Tibial nerve (tissue), 4 donors: Measurements from ENCODE around the gene HTR2C.

Experiments
- EP300 ChIP-seq, 2 donors: sonication (generic); formaldehyde crosslinking; IDR thresholded peaks; one replicate each; pipeline ENCODE4 v1.6.1; 2017; ENCODE audit warnings: antibody characterized with exemption in 2 of 2, mild to moderate bottlenecking in 1 of 2
- POLR2A ChIP-seq, 2 donors: fragments of 450-650 bp; IDR thresholded peaks; one replicate each; pipeline ENCODE4 v1.6.1; 2017; ENCODE audit warnings: antibody characterized with exemption in 2 of 2, mild to moderate bottlenecking in 2 of 2, moderate library complexity in 2 of 2
- TF ChIP-seq, protein P1 (sequence below), 5 experiments: fragments of 200-600 bp in 3 of 5; fragments of 450-650 bp in 2 of 5; sonication (generic) in 3 of 5; IDR thresholded peaks; one replicate each; pipeline ENCODE4 v1.5.1; 2016 to 2019; ENCODE audit warnings: antibody characterized with exemption in 5 of 5, mild to moderate bottlenecking in 3 of 5, moderate library complexity in 2 of 5

- TF ChIP-seq, protein P1, sequence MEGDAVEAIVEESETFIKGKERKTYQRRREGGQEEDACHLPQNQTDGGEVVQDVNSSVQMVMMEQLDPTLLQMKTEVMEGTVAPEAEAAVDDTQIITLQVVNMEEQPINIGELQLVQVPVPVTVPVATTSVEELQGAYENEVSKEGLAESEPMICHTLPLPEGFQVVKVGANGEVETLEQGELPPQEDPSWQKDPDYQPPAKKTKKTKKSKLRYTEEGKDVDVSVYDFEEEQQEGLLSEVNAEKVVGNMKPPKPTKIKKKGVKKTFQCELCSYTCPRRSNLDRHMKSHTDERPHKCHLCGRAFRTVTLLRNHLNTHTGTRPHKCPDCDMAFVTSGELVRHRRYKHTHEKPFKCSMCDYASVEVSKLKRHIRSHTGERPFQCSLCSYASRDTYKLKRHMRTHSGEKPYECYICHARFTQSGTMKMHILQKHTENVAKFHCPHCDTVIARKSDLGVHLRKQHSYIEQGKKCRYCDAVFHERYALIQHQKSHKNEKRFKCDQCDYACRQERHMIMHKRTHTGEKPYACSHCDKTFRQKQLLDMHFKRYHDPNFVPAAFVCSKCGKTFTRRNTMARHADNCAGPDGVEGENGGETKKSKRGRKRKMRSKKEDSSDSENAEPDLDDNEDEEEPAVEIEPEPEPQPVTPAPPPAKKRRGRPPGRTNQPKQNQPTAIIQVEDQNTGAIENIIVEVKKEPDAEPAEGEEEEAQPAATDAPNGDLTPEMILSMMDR (IDR thresholded peaks at IDR 0.05) = no peak
- no peak for TF ChIP-seq EP300 (IDR thresholded peaks at IDR 0.05)
- no peak for TF ChIP-seq POLR2A (IDR thresholded peaks at IDR 0.05)
These were observed 134.0 kb downstream of the HTR2C start for GRCh38 chrX:114717921-114718320.
